ENCODE measurements around the gene SETD2.

DNA sequence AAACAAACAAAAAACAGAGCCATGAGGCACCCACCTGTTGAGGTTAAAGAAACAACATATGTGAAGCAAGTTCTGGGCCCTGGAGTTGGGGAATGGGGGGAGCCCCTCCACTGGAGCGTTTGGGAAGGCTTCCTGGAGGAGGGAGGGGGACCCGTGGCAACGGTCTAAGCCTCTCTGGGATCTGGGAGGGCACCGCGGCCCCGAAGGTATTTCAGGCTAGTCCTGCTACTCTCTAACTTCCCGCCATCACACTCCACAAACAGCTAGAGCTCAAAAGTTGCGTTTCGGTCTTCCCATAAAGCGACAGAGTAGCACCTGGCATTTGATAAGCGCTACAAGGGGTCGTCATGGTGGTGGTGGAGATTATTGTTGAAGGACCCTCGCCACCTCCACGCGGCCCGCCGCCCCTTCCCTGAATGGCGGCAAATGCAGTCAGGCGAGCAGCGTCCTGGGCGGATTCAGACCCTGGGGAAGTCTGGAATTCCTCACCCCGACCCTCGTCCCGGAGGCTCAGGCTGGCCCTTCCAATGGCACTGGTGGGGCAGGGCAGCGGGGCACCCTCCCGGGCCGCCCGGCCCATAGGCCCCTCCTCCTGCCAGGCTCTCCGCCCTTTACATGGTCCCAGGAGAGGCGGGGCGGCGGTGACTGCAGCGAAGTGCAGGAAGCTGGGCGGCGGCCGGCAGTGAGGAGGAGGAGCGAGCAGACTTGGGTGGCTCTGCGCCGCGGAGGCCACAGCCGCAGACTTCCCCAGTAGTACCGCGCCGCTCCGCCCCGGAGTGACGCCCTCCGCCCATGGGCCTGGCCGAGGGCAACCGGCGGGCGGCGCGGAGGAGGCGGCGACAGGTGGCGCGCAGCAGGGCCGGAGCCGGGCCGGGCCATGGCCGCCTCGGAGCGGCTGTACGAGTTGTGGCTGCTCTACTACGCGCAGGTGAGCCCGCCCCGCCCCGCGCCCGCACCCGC is 184.6 kb downstream of the SETD2 start, which contains the start of gene NBEAL2:
- TF ChIP-seq, protein P1, sequence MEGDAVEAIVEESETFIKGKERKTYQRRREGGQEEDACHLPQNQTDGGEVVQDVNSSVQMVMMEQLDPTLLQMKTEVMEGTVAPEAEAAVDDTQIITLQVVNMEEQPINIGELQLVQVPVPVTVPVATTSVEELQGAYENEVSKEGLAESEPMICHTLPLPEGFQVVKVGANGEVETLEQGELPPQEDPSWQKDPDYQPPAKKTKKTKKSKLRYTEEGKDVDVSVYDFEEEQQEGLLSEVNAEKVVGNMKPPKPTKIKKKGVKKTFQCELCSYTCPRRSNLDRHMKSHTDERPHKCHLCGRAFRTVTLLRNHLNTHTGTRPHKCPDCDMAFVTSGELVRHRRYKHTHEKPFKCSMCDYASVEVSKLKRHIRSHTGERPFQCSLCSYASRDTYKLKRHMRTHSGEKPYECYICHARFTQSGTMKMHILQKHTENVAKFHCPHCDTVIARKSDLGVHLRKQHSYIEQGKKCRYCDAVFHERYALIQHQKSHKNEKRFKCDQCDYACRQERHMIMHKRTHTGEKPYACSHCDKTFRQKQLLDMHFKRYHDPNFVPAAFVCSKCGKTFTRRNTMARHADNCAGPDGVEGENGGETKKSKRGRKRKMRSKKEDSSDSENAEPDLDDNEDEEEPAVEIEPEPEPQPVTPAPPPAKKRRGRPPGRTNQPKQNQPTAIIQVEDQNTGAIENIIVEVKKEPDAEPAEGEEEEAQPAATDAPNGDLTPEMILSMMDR (IDR thresholded peaks at IDR 0.05; ENCODE audit: insufficient read depth, low read length) = no peak
- no peak for TF ChIP-seq GABPA (IDR thresholded peaks at IDR 0.05; ENCODE audit: low read depth)

Data from HL-60 (cell line).